Amniotic stem cell (primary cell): ENCODE results near the gene VPS13D.

ENCODE experiments used
- DNase-seq: peaks from one replicate; lab custom pipeline; 2025; lab: John Stamatoyannopoulos, UW

Gene VPS13D

DNA sequence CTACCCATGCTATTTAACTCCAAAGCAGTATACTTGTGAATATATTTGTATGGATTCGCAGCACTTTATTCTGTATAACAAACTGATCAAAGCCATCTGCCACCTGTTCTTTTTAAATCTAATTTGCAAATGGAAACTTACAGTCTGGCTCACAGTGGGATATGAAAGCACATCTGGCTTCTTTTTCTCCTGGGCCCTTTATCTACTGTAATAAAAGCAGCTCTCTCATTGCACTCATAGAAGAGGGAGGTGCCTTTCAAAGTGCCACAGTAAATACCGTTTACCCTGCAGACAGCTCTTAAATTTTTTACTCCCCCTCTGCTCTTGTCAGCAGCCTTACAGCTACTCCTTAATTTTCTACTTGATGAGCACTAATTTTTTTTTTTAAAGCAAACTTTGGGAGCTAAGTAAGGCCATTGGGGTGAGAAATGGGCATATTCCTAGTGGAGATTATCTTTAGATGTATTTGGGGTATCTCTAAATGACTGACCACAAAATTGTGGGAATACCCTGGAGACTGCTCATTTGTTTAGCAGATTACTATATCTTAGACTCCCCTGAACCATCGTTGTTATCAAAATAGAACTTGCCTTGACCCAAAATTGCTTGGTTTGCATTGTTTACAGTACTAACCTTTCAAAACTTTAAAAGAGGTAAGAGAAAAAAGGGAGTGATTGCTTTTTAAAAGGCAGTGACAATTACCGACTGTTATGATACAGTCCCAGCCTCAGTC is 110.1 kb downstream of the VPS13D start:
- DNase-seq, result no peak

DNA sequence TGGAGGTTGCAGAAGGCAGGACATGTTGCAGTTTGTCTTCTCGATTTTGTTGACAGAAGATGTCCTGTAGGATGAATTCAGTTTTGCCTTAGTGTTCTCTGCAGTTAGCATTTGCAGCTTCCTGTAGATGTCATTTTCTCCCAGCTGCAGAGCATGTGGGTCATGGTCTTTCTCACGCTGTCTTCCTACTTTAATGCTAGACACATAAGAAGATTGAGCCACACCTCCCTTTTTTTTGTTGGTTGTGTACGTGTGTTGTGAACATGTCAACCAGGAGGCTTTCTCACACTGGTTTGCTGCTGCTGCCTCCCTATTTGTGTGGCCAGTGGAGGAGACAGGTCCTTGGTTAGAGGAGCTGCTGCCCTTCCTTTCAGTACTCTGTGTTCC is 110.7 kb downstream of the VPS13D start:
- DNase-seq, result no peak

DNA sequence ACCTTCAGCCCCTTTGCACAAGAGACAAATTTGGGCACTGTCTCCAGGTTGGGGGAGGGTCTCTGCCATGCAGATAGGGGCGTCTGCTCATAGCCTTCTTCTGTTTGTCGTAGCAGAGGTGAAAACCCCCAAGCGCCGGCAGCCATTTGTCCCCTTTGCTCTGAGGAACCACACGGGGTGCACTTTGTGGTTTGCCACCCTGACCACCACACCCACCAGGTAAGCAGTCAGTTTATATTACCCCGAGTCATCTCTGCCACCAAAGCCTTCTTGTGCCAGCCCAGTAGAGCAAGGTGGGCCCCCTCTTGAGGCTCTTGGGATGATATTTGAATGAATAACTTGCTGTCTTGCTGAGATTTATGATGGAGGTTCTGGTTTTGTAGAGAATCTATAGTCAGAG is 111.8 kb downstream of the VPS13D start:
- no peak for DNase-seq

DNA sequence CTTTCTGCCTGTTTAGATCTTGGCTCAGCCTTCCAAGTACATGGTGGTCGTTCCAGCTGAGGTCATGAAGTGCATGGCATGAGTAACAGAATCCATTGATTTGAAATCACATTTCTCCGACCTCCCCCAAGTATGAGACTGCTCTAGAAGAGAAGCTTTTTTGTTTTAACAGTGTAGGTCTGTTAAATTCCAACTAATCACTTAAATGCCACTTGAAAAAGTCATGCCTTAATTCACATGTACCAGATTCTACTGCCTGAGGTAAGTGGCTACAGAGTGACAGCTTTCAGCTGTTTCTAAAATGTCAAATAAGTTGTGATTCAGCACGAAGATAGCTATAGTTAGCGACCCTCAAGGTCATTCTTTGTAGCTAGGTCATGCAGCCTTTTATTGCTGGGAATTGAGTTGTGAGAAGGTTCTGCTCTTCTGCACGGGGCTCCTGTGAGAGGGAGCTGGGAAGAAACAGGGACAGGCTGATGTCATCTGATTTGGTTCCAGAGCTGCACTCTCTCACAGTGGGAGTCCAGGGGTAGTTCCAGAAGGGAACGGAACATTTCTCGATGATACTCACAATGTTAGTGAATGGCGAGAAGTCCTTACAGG is 112.7 kb downstream of the VPS13D start:
- DNase-seq, result no peak

DNA sequence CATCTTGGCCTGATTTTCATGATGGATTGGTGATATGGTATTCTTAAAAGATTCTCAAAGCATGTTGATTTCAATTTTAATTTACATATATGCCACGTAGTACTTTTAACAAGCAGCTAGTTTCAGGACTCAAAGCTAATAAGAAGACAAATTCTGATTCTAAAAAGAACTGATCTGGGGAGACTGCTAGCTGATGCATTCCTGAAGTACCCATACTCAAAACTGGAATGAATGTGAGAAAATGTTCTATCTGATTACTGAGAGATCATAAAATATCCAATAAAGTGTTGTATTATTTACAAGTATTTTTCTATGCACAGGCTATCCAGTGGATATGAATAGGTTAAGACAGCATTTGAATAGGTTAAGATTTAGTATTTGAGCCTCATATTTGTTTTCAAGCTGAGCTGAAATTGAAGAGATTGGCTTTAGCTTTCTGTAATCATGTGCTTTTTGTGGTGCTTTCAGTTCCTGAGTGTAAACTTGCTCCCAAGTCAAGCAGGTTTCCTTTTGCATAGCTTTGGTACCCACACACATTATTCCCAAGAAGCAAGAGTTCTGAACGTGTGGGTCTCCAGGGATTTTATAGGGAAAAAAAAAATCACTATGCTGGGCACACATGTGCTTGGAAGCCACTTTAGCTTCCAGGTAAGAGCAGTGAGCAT is 114.1 kb downstream of the VPS13D start:
- no peak for DNase-seq

DNA sequence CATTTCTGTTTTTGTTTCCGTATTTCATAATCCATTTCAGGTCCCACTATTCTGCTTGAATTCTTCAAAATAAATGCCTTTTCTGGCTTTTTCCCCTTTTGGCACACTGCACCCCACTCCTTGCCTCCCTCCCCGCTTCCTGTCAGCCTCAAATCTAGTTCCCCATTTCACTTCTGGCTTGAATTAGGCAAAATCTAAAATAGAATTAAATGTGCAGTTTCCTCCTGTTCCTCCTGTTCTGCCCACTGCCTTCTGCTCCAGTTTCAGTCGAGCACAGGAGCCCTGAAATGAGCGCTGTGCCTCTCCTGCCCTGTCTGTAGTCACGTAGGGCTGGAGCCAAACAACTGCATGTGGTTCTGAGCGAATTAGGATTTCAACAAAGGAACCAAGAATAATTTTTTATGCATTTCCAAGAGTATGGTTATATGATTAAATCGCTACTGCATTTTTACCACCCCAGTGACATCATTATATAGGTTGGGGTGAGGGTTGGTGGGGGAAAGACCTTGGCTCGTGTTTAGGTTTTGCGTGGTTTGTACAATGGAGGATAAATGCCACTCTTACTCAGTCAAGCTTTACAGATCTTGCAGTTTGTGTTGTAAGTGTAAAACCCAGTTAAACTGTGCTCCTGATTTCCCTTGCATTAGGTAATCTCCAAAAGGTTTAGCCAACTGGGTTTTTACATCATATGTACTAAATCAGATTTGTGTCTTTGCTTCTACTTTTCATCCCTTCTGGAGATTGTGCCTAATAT is 114.9 kb downstream of the VPS13D start:
- DNase-seq, result no peak

DNA sequence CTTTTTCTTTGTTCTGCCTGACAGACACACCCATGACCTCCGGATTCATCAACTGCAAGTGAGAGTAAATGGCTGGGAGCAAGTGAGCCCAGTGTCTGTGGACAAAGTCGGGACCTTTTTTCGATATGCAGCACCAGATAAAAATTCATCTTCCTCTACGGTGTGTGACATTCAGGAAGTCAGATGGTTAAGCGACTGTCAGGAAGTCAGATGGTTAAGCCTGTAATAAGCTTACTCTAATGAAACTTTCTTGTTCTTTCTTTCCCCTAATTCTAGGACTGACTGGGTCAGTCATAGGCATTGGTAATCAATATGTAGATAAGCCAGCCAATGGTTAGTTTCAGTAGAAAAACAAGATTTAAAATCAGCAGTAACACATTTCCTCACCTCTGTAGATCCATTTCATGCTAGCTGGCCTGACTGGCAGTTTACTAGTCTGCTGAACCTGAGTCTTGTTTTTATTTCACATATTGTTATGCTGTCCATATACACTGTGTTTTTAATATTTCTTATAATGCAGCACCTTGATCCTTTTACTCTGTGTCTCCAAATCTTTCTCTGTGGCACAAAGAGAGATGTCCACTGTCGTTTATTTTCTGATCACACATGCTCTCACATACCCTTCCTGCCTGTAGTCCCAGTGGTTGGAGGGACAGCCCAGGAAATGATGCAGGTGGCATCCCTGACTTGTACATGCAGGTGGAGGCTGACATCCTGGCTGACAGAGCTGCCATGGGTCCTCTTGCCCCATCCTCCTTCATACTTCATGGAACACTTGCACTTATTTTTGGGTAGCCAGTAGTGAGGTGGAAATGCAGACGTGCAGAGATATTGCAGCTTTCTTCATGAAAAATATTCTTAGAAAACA is 115.8 kb downstream of the VPS13D start:
- no peak for DNase-seq

DNA sequence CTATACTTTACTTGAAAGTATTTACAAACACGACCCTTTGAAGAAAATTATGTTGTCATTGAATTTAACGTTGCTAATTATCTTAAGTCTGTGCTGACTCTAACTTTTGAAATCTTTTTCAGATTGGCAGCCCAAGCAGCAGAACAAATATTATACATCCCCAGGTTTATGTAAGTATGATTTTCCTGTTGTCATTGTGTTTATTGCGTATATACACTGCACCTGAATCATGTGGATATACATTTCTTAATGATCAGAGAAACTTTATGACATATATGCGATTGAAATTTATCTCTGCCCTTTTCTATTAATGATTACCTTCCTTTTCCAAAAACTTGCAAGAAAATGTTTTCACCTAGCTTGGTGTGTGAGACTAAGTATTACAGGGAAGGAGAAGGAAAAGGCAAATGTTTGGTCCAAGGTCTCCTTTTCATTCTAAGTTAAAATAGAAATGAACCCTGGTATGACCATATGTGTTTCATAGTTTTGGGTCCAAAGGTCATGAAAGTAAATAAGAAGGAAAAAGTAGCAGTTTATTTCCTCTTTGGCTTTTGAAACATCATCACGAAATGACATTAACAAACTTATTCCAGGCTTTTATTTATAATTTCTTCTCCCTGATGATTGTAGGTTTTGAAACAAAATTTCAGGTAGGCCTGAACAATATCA is 116.8 kb downstream of the VPS13D start:
- no peak for DNase-seq

DNA sequence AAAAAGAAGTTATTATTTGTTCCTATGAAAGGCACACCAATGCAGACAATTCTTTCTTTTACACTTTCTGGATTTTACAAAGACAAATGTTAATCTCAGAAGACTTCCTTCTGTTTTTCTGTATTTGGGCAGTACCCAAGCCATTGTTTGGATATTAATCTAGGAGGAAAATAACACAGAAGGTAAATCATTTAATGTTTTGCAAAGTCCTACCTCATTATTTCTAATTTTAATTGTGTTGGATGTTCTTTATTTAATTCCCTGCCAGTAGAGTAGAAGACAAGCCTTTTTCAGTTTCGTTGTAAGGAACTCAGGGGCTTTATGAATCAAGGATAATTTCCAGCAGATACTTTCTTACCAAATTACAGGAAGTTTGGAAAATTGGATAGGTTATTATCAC is 118.3 kb downstream of the VPS13D start:
- no peak for DNase-seq

DNA sequence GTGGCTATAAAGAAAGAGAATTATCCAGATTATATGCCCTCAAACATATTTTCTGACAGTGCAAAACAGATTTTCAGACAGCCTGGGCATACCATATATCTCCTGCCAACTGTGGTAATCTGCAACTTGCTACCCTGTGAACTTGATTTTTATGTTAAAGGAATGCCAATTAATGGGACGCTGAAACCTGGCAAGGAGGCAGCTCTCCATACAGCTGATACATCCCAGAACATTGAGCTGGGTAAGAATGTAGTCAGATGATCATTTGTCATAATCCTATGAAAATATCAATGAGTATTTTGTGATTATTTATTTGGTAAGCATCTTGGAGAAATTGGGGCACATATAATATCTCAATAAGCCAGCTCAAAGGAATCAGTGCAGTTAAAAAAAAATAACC is 124.2 kb downstream of the VPS13D start:
- DNase-seq, result no peak

DNA sequence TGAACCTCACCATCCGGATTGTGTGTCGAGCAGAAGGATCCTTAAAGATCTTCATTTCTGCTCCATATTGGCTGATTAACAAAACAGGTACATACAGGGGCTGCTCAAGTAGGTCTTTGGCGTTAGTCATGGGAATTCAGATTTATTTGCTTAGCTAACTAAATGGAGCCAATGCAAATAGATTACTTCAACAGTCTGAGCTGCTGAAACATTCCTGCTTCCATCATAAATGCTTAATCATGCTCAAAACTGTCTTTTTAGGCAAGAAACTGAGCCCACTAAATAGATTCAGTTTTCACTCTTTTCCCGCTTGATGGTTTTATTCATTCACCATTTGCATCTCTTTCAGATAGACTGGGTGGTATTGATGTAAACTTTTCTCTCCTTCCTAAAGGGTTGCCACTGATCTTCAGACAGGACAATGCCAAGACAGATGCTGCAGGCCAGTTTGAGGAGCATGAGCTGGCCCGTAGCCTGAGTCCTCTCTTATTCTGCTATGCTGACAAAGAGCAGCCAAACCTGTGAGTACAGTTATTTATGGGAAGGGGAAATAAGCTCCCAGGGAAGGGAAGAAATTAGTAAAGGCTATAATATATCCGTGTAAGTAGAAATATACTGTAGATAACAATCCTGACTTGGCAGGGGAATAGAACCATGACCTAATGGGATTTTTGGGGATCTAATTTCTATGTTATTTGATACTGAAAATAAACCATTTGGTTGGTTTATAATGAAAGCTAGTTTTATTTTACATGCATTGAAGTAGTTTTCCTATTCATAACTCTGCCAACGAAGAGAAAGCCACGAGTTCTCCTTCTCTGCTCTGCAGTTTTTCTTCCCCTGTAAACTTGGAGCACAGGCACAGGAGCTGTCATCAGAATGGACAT is 126.4 kb downstream of the VPS13D start:
- no peak for DNase-seq

DNA sequence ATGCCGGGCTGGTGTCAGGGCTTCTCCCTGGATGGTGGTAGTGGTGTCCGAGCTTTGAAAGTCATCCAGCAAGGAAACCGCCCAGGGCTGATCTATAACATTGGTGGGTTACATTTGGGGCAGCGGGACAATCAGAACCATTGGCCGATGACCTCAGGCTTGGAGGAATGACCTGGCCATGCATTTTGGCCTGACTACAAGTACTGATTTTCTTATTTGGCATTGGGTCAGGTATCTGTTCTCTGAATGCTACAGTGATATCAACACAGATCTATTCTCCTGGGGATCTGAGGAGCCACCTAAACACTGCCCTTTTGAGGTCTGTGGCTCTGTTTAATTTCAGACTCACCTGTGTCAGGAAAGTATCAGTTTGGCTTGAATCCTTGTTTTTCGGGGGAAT is 128.7 kb downstream of the VPS13D start:
- no peak for DNase-seq

DNA sequence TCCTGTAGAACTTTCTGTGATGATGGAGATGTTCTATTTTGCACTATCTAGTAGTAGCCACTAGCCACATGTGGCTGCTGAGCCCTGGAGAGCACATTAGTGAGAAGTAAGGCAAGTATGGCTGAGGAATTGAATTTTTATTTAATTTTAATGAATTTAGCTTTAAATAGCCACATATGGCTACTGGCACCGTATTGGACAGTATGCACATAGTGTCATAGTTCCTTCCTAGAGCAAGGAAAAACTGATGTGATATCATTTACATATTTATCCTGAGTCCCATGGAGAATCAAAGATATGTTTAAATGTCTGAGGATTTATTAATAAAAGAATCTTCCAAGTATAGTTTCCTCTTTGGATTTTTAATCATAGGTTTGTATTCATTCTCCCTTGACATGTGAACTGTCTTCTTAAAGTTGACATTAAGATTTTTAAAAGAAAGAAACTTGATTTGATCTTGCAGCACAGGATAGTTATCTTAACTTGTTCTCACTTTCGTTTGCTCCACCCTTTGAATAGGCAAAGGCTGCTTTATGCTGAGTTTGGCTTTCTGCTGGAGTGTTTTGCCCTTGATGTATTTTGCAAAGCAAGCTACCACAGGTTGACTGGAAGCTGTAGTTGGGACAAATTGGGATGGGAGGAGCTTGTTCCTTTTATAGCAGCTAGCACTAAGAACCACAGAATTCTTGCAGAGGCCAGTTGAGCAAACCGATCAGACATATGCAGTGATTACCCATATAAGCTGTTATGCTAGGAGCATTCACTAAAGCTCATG is 129.7 kb downstream of the VPS13D start:
- no peak for DNase-seq

DNA sequence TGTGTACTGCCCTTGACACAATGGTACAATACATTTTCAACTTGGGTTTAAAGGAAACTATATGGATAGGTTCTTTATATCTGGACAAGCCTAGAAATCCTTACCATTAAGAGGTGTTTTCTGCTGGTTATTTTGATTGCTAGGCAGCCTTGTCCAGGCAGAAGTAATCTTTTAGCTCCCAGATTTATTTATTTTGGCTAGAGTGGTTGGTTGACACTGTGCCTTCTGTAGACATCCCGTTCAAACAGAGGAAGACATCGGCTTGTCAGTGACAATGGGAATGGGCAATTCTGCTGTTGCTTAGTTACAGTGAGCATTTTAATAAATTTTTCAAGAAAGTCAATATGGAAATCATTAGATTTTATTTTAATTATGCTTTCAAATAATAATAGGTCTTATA is 138.8 kb downstream of the VPS13D start:
- no peak for DNase-seq

DNA sequence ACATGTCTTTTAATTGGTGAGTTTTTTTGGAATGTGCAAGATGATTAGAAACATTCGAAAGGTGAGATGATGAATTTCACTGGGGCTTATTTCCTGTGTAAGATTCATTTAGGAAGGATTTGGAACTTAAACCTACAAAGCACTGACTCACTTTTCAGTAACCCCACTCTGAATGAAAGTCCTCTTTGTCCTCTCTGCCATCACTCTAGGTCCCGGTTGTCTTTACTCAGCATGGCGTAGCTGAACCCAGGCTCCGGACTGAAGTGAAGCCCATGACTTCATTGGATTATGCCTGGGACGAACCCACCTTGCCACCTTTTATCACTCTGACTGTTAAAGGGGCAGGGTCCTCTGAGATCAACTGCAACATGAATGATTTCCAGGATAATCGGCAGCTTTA is 139.4 kb downstream of the VPS13D start:
- no peak for DNase-seq

DNA sequence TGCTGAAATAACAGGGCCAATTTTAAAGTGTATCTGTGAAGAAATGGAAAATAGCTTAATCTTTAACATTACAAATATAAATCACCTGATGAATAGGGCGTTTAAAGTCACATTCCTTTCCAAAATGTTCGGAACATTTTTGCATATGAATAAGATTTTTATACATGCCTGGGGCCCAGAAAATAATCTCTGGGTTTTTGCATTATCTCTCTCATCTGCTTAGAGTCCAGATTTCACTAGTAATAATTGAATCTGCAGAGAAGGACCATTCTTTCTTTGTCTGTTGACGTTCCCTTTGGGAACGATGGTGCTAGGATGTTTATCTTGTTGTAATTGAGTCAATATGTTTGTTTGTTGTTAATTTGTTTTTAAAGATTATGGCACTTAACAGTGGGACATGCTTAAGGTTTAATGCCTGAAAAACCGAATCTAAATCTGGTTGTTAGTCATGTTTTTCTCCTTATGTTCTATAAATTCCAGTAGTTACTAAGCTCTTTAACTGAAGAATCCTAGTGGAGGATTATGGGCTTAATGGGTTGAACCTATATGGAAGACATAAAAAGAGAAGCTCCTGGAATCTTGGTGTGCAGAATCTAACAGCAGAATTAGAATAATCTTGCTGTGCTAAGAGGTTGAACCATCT is 140.6 kb downstream of the VPS13D start:
- no peak for DNase-seq

DNA sequence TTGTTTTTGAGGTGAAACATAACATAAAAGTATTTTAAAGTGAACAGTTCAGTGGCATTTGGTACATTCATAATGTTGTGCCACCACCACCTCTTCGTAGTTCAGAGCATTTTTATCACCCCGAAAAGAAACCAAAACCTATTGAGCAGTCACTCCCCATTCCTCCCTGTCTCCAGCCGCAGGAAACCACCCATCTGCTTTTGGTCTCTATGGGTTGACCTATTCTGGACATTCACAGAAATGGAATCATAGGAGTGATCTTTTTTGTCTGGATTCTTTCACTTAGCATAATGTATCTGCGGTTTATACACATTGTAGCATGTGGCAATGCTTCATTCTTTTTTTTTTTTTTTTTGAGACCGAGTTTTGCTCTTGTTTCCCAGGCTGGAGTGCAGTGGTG is 141.2 kb downstream of the VPS13D start:
- DNase-seq, result no peak

DNA sequence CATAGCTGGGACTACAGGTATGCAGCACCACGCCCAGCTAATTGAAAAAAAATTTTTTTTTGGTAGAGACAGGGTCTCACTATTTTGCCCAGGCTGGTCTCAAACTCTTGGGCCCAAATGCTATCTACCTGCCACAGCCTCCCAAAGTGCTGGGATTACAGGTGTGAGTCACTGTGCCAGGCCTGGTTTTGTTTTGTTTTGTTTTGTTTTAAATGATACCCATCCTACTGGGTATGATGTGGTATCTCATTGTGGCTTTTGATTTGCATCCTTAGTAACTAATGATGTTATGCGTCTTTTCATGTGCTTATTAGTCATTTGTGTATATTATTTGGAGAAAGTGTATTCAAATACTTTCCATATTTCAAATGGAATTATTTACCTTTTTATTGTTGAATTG is 142.3 kb downstream of the VPS13D start:
- no peak for DNase-seq

DNA sequence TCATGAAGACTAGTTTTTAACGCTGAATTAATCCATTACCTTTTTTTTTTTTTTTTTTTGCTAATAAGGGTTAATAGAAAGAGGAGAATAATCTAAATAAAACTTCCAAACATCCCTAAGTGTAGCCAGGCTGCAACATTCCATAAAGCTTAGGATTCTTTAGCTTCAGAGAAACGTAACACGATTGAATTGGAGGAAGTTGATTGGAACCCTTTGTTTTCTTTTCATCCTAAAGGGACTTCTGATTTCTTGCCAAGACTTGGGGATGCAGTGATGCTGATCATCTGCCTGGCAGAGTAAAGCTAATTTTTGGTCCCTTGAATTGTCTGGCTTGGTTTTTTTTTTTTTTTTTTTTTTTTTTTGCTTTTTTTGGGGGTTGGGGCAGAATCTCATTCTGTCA is 142.9 kb downstream of the VPS13D start:
- no peak for DNase-seq
